CD14-positive monocyte (primary cell): ENCODE results near the gene TGM2. TPM values are rescaled to one million over a fixed set of nuclear protein-coding genes. Genes with fewer than 3 reads are reported as not detected.

ENCODE experiments used
- DNase-seq, 3 donors: peaks; one replicate each; pipeline ENCODE4 v3.0.0-alpha.2; 2011 to 2022
- H2AFZ ChIP-seq: 2 replicates; pipeline ENCODE4 v1.6.0; 2012; ENCODE audit warnings: mild to moderate bottlenecking, low read depth, low read length, inconsistent platforms; ENCODE audit not compliant: insufficient read depth, poor library complexity, severe bottlenecking
- H3K27ac ChIP-seq, 2 donors: 1 replicate in 1 of 2; 2 replicates in 1 of 2; pipeline ENCODE4 v1.5.1; 2012 to 2013; ENCODE audit warnings: low read length in 2 of 2, control low read depth in 1 of 2, inconsistent platforms in 1 of 2, low read depth in 1 of 2, mild to moderate bottlenecking in 1 of 2
- H3K27me3 ChIP-seq, 2 donors: one replicate each; pipeline versions ENCODE4 v1.6.0 to v1.6.1; 2011 to 2013; ENCODE audit warnings: low read length in 2 of 2; ENCODE audit not compliant: control insufficient read depth in 2 of 2, insufficient read depth in 2 of 2
- H3K36me3 ChIP-seq, 2 donors: replicated peaks in 1 of 2; 1 replicate in 1 of 2; 2 replicates in 1 of 2; pipeline versions ENCODE4 v1.5.1 to v1.6.1; 2012 to 2013; ENCODE audit warnings: low read length in 2 of 2, control low read depth in 1 of 2, inconsistent platforms in 1 of 2, mild to moderate bottlenecking in 1 of 2; ENCODE audit not compliant: insufficient read depth in 2 of 2, control insufficient read depth in 1 of 2
- H3K4me1 ChIP-seq, 2 donors: 1 replicate in 1 of 2; 2 replicates in 1 of 2; pipeline versions ENCODE4 v1.5.1 to v1.6.1; 2012 to 2013; ENCODE audit warnings: low read length in 2 of 2, control low read depth in 1 of 2, inconsistent platforms in 1 of 2, mild to moderate bottlenecking in 1 of 2, moderate library complexity in 1 of 2; ENCODE audit not compliant: insufficient read depth in 2 of 2, control insufficient read depth in 1 of 2
- H3K4me2 ChIP-seq: replicated peaks from 2 replicates; pipeline ENCODE3; 2012; ENCODE audit warnings: low read length, moderate library complexity, mild to moderate bottlenecking; ENCODE audit not compliant: poor library complexity, severe bottlenecking; ENCODE audit errors: extremely low read depth
- H3K4me3 ChIP-seq, 3 experiments: fragments of 200-600 bp in 1 of 3; sonication (generic) in 1 of 3; replicated peaks in 1 of 3; 1 replicate in 2 of 3; 2 replicates in 1 of 3; pipeline ENCODE4 v1.5.1; 2011 to 2013; ENCODE audit warnings: low read length in 3 of 3, mild to moderate bottlenecking in 3 of 3, control low read depth in 2 of 3, low read depth in 2 of 3, inconsistent platforms in 1 of 3, moderate library complexity in 1 of 3
- H3K79me2 ChIP-seq: 2 replicates; pipeline ENCODE4 v1.6.0; 2012; ENCODE audit warnings: mild to moderate bottlenecking, control low read depth, inconsistent platforms, low read length, moderate library complexity; ENCODE audit not compliant: insufficient read depth
- H3K9ac ChIP-seq: 2 replicates; pipeline ENCODE4 v1.6.0; 2017; ENCODE audit warnings: low read length, mild to moderate bottlenecking; ENCODE audit not compliant: insufficient read depth, poor library complexity, severe bottlenecking
- H3K9me3 ChIP-seq, 2 donors: replicated peaks in 1 of 2; 1 replicate in 1 of 2; 2 replicates in 1 of 2; pipeline versions ENCODE4 v1.5.1 to v1.6.1; 2012 to 2013; ENCODE audit warnings: low read length in 2 of 2, control low read depth in 1 of 2; ENCODE audit not compliant: control insufficient read depth in 1 of 2, insufficient read depth in 1 of 2
- H4K20me1 ChIP-seq: 2 replicates; pipeline ENCODE4 v1.6.0; 2012; ENCODE audit warnings: mild to moderate bottlenecking, low read length, control low read depth, moderate library complexity; ENCODE audit not compliant: insufficient read depth
- H3K27ac Mint-ChIP-seq, 7 donors: one replicate each; pipeline ENCODE4 v1.8.0; 2020; ENCODE audit warnings: mild to moderate bottlenecking in 7 of 7, mixed read lengths in 7 of 7, moderate library complexity in 6 of 7, inconsistent platforms in 2 of 7
- H3K27me3 Mint-ChIP-seq, 3 donors: one replicate each; pipeline ENCODE4 v1.8.0; 2021 to 2022; ENCODE audit warnings: low read depth in 3 of 3, mild to moderate bottlenecking in 3 of 3, mixed read lengths in 3 of 3, moderate library complexity in 3 of 3, inconsistent platforms in 1 of 3
- H3K36me3 Mint-ChIP-seq, 2 donors: one replicate each; pipeline ENCODE4 v1.8.0; 2020; ENCODE audit warnings: mixed read lengths in 2 of 2, inconsistent platforms in 1 of 2, mild to moderate bottlenecking in 1 of 2
- H3K4me1 Mint-ChIP-seq: one replicate; pipeline ENCODE4 v1.8.0; 2020; ENCODE audit warnings: mild to moderate bottlenecking, mixed read lengths
- H3K4me3 Mint-ChIP-seq, 2 donors: one replicate each; pipeline ENCODE4 v1.8.0; 2020; ENCODE audit warnings: mild to moderate bottlenecking in 2 of 2, mixed read lengths in 2 of 2, moderate library complexity in 1 of 2
- H3K9me3 Mint-ChIP-seq, 7 donors: one replicate each; pipeline ENCODE4 v1.8.0; 2020 to 2022; ENCODE audit warnings: mixed read lengths in 7 of 7, mild to moderate bottlenecking in 6 of 7, moderate library complexity in 6 of 7, inconsistent platforms in 2 of 7
- CTCF ChIP-seq: fragments of 200-600 bp; IDR thresholded peaks from one replicate; pipeline ENCODE4 v1.8.0; 2022; ENCODE audit warnings: antibody characterized with exemption, mild to moderate bottlenecking
- WGBS: methylation state at CpG from one replicate; pipeline ENCODE4 v1.1.5; 2013; ENCODE audit warnings: missing lambda C conversion rate; ENCODE audit not compliant: insufficient coverage; 5-methylcytosine and 5-hydroxymethylcytosine counted together
- intact Hi-C, 2 donors: fragments of 100-400 bp; cut with micrococcal nuclease; formaldehyde crosslinking; loops; one replicate each; pipeline versions ENCODE4 v1.15.0 to v1.15.1; 2023
- polyA plus RNA-seq, 3 donors: library from polyadenylated mRNA; depleted of rRNA in 1 of 3; unstranded in 2 of 3; stranded (reverse) in 1 of 3; fragments of 300-500 nt in 2 of 3; fragments of >200 nt in 1 of 3; fragmentation: Illumina TruSeq in 2 of 3; gene quantifications; 1 replicate in 2 of 3; 2 replicates in 1 of 3; pipeline ENCODE4 v1.2.3, GENCODE V29; 2012 to 2021

The TGM2 gene
- polyA plus RNA-seq, 3 donors: 0.47 to 1.7 (median 1.6) TPM

GRCh38 chr20:38159566-38159956 is 5.5 kb downstream of the TGM2 start:
- H3K4me3 Mint-ChIP-seq: no peak overlapping the region
- no peaks in the 10 kb centered on the region for H3K9me3 ChIP-seq
- H4K20me1 ChIP-seq: no peaks in the 10 kb centered on the region
- TF ChIP-seq CTCF: no peak
- no peaks in the 10 kb centered on the region for H3K79me2 ChIP-seq
- H3K9ac ChIP-seq: no peak overlapping the region
- H3K27me3 Mint-ChIP-seq: peaks cover 2 to 8% (median 5%) of the 10 kb centered on the region in 3 donors
- intact Hi-C loops: no loop called here
- H3K27me3 ChIP-seq: no peaks in the 10 kb centered on the region
- H3K36me3 Mint-ChIP-seq: peaks cover 0 to 7% of the 10 kb centered on the region in 2 donors
- 94% methylated on average over 4 of the region's 5 CpGs for WGBS
- no peaks in the 10 kb centered on the region for H3K9me3 Mint-ChIP-seq
- H3K36me3 ChIP-seq: no peaks in the 10 kb centered on the region
- H3K27ac ChIP-seq: no peak overlapping the region
- no peak overlapping the region for H2AFZ ChIP-seq
- peak overlapping the region in 1 of 7 donors; percentile 50 for H3K27ac Mint-ChIP-seq
- H3K4me1 Mint-ChIP-seq: peaks cover 6% of the 10 kb centered on the region
- no peak for DNase-seq
- peaks cover 0 to 5% of the 10 kb centered on the region in 2 donors for H3K4me1 ChIP-seq
- H3K4me2 ChIP-seq: no peak overlapping the region
- no peak overlapping the region for H3K4me3 ChIP-seq

DNA sequence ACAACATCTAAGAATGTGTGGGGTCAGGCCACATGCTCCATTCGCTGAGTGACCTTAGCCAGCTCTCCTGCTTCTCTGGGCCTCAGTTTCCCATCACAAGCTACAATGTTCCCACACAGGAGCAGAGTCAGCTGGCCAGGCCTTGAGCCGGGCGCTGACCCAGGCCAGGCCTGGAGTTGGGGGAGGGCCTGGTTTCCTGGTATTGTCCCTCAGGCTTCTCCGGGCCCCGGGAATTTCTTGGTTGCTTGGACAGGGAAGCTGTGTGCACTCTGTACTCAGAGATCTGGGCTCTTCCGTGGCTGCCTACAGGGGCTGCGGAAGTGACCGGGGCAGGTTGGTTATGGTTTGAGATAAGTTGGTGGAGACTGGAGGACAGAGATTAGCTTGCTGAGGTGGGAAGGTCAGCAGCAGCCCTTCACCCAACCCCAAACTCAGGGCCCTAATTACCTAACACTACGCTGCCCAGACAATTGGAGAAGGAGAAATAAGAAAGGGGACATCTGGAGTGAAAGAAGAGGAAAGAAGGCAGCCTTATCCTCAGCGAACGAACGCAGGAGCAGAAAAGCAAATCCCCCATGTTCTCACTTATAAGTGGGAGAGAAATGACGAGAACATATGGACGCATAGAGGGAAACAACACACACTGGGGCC is 6.2 kb downstream of the TGM2 start:
- H3K36me3 Mint-ChIP-seq: peaks cover 0 to 9% of the 10 kb centered on the region in 2 donors
- H3K9ac ChIP-seq: no peak overlapping the region
- H3K27ac ChIP-seq: no peak overlapping the region
- peaks cover 6 to 12% of the 10 kb centered on the region in 2 donors for H3K4me1 ChIP-seq
- intact Hi-C loops: no loop called here
- no peak overlapping the region for H2AFZ ChIP-seq
- H3K27me3 ChIP-seq: no peaks in the 10 kb centered on the region
- no peaks in the 10 kb centered on the region for H4K20me1 ChIP-seq
- H3K36me3 ChIP-seq: no peaks in the 10 kb centered on the region
- DNase-seq: no peak
- peak overlapping the region in 1 of 7 donors; percentile 55 for H3K27ac Mint-ChIP-seq
- no peaks in the 10 kb centered on the region for H3K9me3 ChIP-seq
- H3K4me2 ChIP-seq: no peak overlapping the region
- no peak overlapping the region for H3K4me3 ChIP-seq
- H3K4me1 Mint-ChIP-seq: peaks cover 10% of the 10 kb centered on the region
- H3K27me3 Mint-ChIP-seq: peaks cover 2 to 8% (median 5%) of the 10 kb centered on the region in 3 donors
- no peaks in the 10 kb centered on the region for H3K79me2 ChIP-seq
- H3K9me3 Mint-ChIP-seq: no peaks in the 10 kb centered on the region
- no peak overlapping the region for H3K4me3 Mint-ChIP-seq
- WGBS: 93% methylated on average over 3 of the region's 14 CpGs
- TF ChIP-seq CTCF: no peak
